Liver (tissue), 9 donors: ENCODE measurements around the gene PLP1. TPM values are rescaled to one million over a fixed set of nuclear protein-coding genes. Genes with fewer than 3 reads are reported as not detected.

Experiments
- DNase-seq: peaks from one replicate; pipeline ENCODE4 v3.0.0-alpha.2; 2017; ENCODE audit warnings: low spot score
- H3K27ac ChIP-seq, 2 donors: one replicate each; pipeline ENCODE4 v1.7.0; 2013; ENCODE audit warnings: inconsistent platforms in 2 of 2, low read length in 2 of 2, control low read depth in 1 of 2, low read depth in 1 of 2, mild to moderate bottlenecking in 1 of 2
- H3K27me3 ChIP-seq, 4 donors: one replicate each; pipeline versions ENCODE4 v1.6.1 to v1.7.0; 2013; ENCODE audit warnings: low read length in 3 of 4, inconsistent platforms in 1 of 4, mild to moderate bottlenecking in 1 of 4, moderate library complexity in 1 of 4; ENCODE audit not compliant: control insufficient read depth in 4 of 4, insufficient read depth in 4 of 4
- H3K36me3 ChIP-seq, 4 donors: one replicate each; pipeline versions ENCODE4 v1.6.1 to v1.7.0; 2013; ENCODE audit warnings: low read length in 3 of 4, mild to moderate bottlenecking in 3 of 4, low read depth in 1 of 4, moderate library complexity in 1 of 4; ENCODE audit not compliant: control insufficient read depth in 4 of 4, insufficient read depth in 3 of 4
- H3K4me1 ChIP-seq, 4 donors: one replicate each; pipeline versions ENCODE4 v1.6.1 to v1.7.0; 2013; ENCODE audit warnings: low read length in 3 of 4, mild to moderate bottlenecking in 3 of 4, moderate library complexity in 1 of 4; ENCODE audit not compliant: control insufficient read depth in 4 of 4, insufficient read depth in 4 of 4
- H3K4me3 ChIP-seq, 3 donors: one replicate each; pipeline versions ENCODE4 v1.6.1 to v1.7.0; 2013; ENCODE audit warnings: low read length in 3 of 3, control low read depth in 1 of 3, low read depth in 1 of 3, mild to moderate bottlenecking in 1 of 3
- H3K9ac ChIP-seq, 2 donors: one replicate each; pipeline ENCODE4 v1.7.0; 2013; ENCODE audit warnings: low read length in 2 of 2, mild to moderate bottlenecking in 2 of 2, moderate library complexity in 2 of 2, control low read depth in 1 of 2, low read depth in 1 of 2
- H3K9me3 ChIP-seq, 4 donors: one replicate each; pipeline versions ENCODE4 v1.6.1 to v1.7.0; 2013; ENCODE audit warnings: low read length in 3 of 4; ENCODE audit not compliant: control insufficient read depth in 4 of 4
- CTCF ChIP-seq: fragments of 150-350 bp; IDR thresholded peaks from 2 replicates; pipeline ENCODE4 v1.5.1; 2017; ENCODE audit warnings: improper control_type of control experiment, low read depth, low read length; ENCODE audit not compliant: missing input control
- EGR1 ChIP-seq, 2 donors: IDR thresholded peaks; 2 replicates each; pipeline ENCODE4 v1.6.1; 2016 to 2018; ENCODE audit warnings: antibody characterized with exemption in 2 of 2, low read depth in 2 of 2
- FOXA1 ChIP-seq: IDR thresholded peaks from 2 replicates; pipeline ENCODE4 v1.6.1; 2016; ENCODE audit warnings: antibody characterized with exemption
- FOXA2 ChIP-seq: IDR thresholded peaks from 2 replicates; pipeline ENCODE4 v1.6.1; 2016; ENCODE audit warnings: antibody characterized with exemption
- GABPA ChIP-seq, 2 donors: IDR thresholded peaks in 1 of 2; conservative IDR thresholded peaks in 1 of 2; 2 replicates each; pipeline ENCODE4 v1.6.1; 2016; ENCODE audit warnings: antibody characterized with exemption in 2 of 2, mild to moderate bottlenecking in 1 of 2, moderate library complexity in 1 of 2
- HNF4G ChIP-seq: IDR thresholded peaks from 2 replicates; pipeline ENCODE4 v1.6.1; 2016; ENCODE audit warnings: antibody characterized with exemption
- JUND ChIP-seq, 2 donors: IDR thresholded peaks; 2 replicates each; pipeline ENCODE4 v1.6.1; 2016; ENCODE audit warnings: antibody characterized with exemption in 2 of 2
- MAX ChIP-seq: IDR thresholded peaks from 2 replicates; pipeline ENCODE4 v1.6.1; 2016; ENCODE audit warnings: antibody characterized with exemption
- NR2F2 ChIP-seq: IDR thresholded peaks from 2 replicates; pipeline ENCODE4 v1.6.1; 2016; ENCODE audit warnings: antibody characterized with exemption
- RAD21 ChIP-seq, 2 donors: IDR thresholded peaks; 2 replicates each; pipeline ENCODE4 v1.6.1; 2016; ENCODE audit warnings: antibody characterized with exemption in 2 of 2, mild to moderate bottlenecking in 2 of 2
- REST ChIP-seq: IDR thresholded peaks from 2 replicates; pipeline ENCODE4 v1.6.1; 2016; ENCODE audit warnings: antibody characterized with exemption, mild to moderate bottlenecking
- RXRA ChIP-seq, 2 donors: IDR thresholded peaks; 2 replicates each; pipeline ENCODE4 v1.6.1; 2017 to 2018; ENCODE audit warnings: antibody characterized with exemption in 2 of 2, mild to moderate bottlenecking in 1 of 2
- SP1 ChIP-seq: IDR thresholded peaks from 2 replicates; pipeline ENCODE4 v1.6.1; 2018; ENCODE audit warnings: antibody characterized with exemption, mild to moderate bottlenecking
- TAF1 ChIP-seq: conservative IDR thresholded peaks from 2 replicates; pipeline ENCODE4 v1.6.1; 2016; ENCODE audit warnings: antibody characterized with exemption, mild to moderate bottlenecking
- YY1 ChIP-seq: IDR thresholded peaks from 2 replicates; pipeline ENCODE4 v1.6.1; 2016; ENCODE audit warnings: antibody characterized with exemption, mild to moderate bottlenecking
- ZBTB33 ChIP-seq: IDR thresholded peaks from 2 replicates; pipeline ENCODE4 v1.6.1; 2016; ENCODE audit warnings: antibody characterized with exemption
- WGBS: extraction: QIAGEN DNeasy Blood & Tissue Kit; methylation state at CpG from one replicate; pipeline ENCODE4 v1.1.7; 2013; 5-methylcytosine and 5-hydroxymethylcytosine counted together
- polyA plus RNA-seq, 2 donors: library from polyadenylated mRNA; stranded (reverse) in 1 of 2; unstranded in 1 of 2; fragments of 200-250 nt in 1 of 2; fragments of >200 nt in 1 of 2; fragmentation: Nextera tagmentation in 1 of 2; extraction: Ambion mirVana in 1 of 2; gene quantifications; one replicate each; pipeline versions ENCODE4 v1.2.1 to v1.2.3, GENCODE V29; 2013 to 2015
- total RNA-seq, 2 donors: library from RNA; depleted of rRNA; stranded (reverse); fragments of >200 nt; gene quantifications; one replicate each; pipeline ENCODE4 v1.2.3, GENCODE V29; 2014
- donor health status: healthy.
- donor health status: healthy.
- donor health status: healthy.
- donor health status: healthy.
- donor health status: healthy.

The PLP1 gene
- total and polyA plus RNA-seq, 4 donors, result 0.09 to 0.81 (median 0.45) TPM

- Histone ChIP-seq H3K4me3 (peak overlapping the region in 2 of 3 donors; percentile 27 to 54), H3K27ac (no peak overlapping the region), H3K9me3 (no peaks in the 10 kb centered on the region), H3K9ac (no peak overlapping the region), H3K4me1 (peaks cover 0 to 9% (median 0%) of the 10 kb centered on the region in 4 donors), H3K36me3 (no peaks in the 10 kb centered on the region), H3K27me3 (peaks cover 0 to 6% (median 0%) of the 10 kb centered on the region in 4 donors)
- TF ChIP-seq EGR1 (IDR thresholded peaks at IDR 0.05; ENCODE audit: low read depth in 2 of 2) (no peak), CTCF (no peak), MAX (no peak), JUND (IDR thresholded peaks at IDR 0.05) (no peak), NR2F2 (no peak), SP1 (no peak), FOXA2 (no peak)
- DNase-seq, result no peak
- 17% methylated on average over 11 of the region's 11 CpGs for WGBS
Observed at GRCh38 chrX:103831342-103831802, 54.7 kb downstream of the PLP1 start.

- Histone ChIP-seq H3K27ac (no peak within 1 kb of the TSS), H3K4me3 (peak within 1 kb of the TSS; percentile 27 to 54 (median 33)), H3K36me3 (no peaks in the 10 kb centered on the region), H3K4me1 (peaks cover 0 to 9% (median 0%) of the 10 kb centered on the region in 4 donors), H3K9ac (no peak within 1 kb of the TSS), H3K27me3 (peaks cover 0 to 8% (median 0%) of the 10 kb centered on the region in 4 donors), H3K9me3 (no peaks in the 10 kb centered on the region)
- DNase-seq, result peak; percentile 52
- 6% methylated on average over 45 of the region's 54 CpGs for WGBS
- TF ChIP-seq TAF1, result no peak
Observed at GRCh38 chrX:103831803-103832544, 55.3 kb downstream of the PLP1 start, which contains the start of gene RAB9B. RAB9B (minus strand) TSS chrX:103832257; CDS start chrX:103825784, 6,473 bp downstream.

- Histone ChIP-seq H3K4me3 (no peak overlapping the region), H3K9ac (no peak overlapping the region), H3K27me3 (peaks cover 0 to 7% (median 1%) of the 10 kb centered on the region in 4 donors), H3K9me3 (no peaks in the 10 kb centered on the region), H3K27ac (no peak overlapping the region), H3K36me3 (no peaks in the 10 kb centered on the region), H3K4me1 (no peaks in the 10 kb centered on the region)
- no peak for DNase-seq
- 53% methylated on average over 1 of the region's 1 CpG for WGBS
- TF ChIP-seq EGR1 (IDR thresholded peaks at IDR 0.05; ENCODE audit: low read depth in 2 of 2), result no peak
- TF ChIP-seq HNF4G, result no peak
- no peak for TF ChIP-seq ZBTB33
- no peak for TF ChIP-seq MAX
- TF ChIP-seq FOXA1, result no peak
- TF ChIP-seq SP1, result no peak
- no peak for TF ChIP-seq REST
- TF ChIP-seq RAD21 (IDR thresholded peaks at IDR 0.05), result no peak
- no peak for TF ChIP-seq FOXA2
- no peak for TF ChIP-seq YY1
- no peak for TF ChIP-seq TAF1
- TF ChIP-seq RXRA (IDR thresholded peaks at IDR 0.05), result no peak
- TF ChIP-seq GABPA (IDR thresholded peaks at IDR 0.05 in 1 of 2, conservative IDR thresholded peaks at IDR 0.05 in 1 of 2), result no peak
- no peak for TF ChIP-seq CTCF
Observed at GRCh38 chrX:103839404-103839803, 62.8 kb downstream of the PLP1 start.
